Measurements from ENCODE around the gene HES5. TPM values are rescaled to one million over a fixed set of nuclear protein-coding genes. Genes with fewer than 3 reads are reported as not detected.

HES5 gene
- total and polyA plus RNA-seq, 10 of the 15 experiments (the other 5 are each of a cell fraction or from before 2014, with no cell fraction given) = 0.12 to 0.15 TPM; not detected in 8

DNA sequence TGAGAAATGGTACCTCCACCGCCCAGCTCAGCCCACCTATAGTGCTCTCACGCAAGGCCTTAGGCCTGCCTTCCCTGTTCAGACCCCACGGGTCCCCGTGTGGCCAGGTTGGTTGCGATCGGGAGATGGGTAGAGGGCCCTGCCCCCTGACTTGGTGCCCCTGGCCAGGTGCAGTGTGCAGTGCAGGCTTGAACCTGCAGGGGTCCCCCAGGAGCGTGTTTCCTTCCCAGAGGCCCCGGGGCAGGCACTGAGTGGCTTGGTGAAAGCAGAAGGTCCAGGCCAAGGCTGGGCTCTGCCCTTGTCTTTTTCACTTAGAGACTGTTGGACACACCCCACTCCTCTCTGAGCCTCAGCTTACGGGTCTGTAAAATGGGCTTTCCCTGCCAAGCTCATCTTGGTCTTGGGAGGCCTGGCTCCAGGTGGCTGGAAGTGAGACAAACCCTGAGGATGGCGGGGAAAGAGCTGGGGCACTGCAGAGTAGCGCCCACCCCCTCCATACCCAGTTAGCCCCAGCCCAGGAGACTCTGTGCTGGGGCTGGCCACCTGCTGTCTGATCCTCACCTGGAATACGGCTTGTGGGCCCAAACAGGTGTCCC lies 9.3 kb upstream of the HES5 start:
- no peak overlapping the region for H3K4me3 ChIP-seq
- in situ Hi-C loops (cut with MboI) = no loop called here
- peaks cover 7% of the 10 kb centered on the region; the same call in 1 of the 2 replicates for H3K4me1 ChIP-seq (ENCODE audit: control insufficient read depth, insufficient read depth, low read length)
- no peaks in the 10 kb centered on the region for H4K20me1 ChIP-seq (ENCODE audit: control insufficient read depth, insufficient read depth)
- ChIA-PET SMC1A (ENCODE audit: uncharacterized antibody, unreplicated experiment) (no interaction called here), RAD21 (ENCODE audit: unreplicated experiment) (no interaction called here), POLR2A (no interaction called here), CTCF (interaction anchor here (1.0 to 1.1 kb wide), 3 partner anchors 9 to 45 kb away, joined by 3 to 4 read pairs (median 4); partner anchors contain the start of gene PANK4)
- no peaks in the 10 kb centered on the region for H3K36me3 ChIP-seq (ENCODE audit: control insufficient read depth in 2 of 2, insufficient read depth in 2 of 2, low read length in 1 of 2)
- H3K79me2 ChIP-seq (ENCODE audit: control insufficient read depth, insufficient read depth, low read length) = no peaks in the 10 kb centered on the region
- no peaks in the 10 kb centered on the region; a peak in 1 of 4 replicates for H3K27me3 ChIP-seq (replicated peaks in 1 of 2; ENCODE audit: control insufficient read depth in 2 of 2, insufficient read depth in 2 of 2, low read length in 1 of 2)
- no TSS peak for BruUV-seq (replicated peaks)
- no peak overlapping the region for H3K27ac ChIP-seq (ENCODE audit: control insufficient read depth, insufficient read depth)
- H3K9ac ChIP-seq (ENCODE audit: control insufficient read depth, insufficient read depth, low read length) = no peak overlapping the region
- TF ChIP-seq ZBTB11 (CRISPR knock-in tag; IDR thresholded peaks at IDR 0.05) = no peak
- no peak for TF ChIP-seq ZNF592 (IDR thresholded peaks at IDR 0.05)
- TF ChIP-seq HCFC1 (IDR thresholded peaks at IDR 0.05; ENCODE audit: low read length) = no peak
- TF ChIP-seq RAD21 (IDR thresholded peaks at IDR 0.05; ENCODE audit: insufficient read depth, low read depth, low read length) = 0 out of 2 replicates have a peak, but pooled peaks have one; percentile 20
- TF ChIP-seq, protein P1, sequence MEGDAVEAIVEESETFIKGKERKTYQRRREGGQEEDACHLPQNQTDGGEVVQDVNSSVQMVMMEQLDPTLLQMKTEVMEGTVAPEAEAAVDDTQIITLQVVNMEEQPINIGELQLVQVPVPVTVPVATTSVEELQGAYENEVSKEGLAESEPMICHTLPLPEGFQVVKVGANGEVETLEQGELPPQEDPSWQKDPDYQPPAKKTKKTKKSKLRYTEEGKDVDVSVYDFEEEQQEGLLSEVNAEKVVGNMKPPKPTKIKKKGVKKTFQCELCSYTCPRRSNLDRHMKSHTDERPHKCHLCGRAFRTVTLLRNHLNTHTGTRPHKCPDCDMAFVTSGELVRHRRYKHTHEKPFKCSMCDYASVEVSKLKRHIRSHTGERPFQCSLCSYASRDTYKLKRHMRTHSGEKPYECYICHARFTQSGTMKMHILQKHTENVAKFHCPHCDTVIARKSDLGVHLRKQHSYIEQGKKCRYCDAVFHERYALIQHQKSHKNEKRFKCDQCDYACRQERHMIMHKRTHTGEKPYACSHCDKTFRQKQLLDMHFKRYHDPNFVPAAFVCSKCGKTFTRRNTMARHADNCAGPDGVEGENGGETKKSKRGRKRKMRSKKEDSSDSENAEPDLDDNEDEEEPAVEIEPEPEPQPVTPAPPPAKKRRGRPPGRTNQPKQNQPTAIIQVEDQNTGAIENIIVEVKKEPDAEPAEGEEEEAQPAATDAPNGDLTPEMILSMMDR (IDR thresholded peaks at IDR 0.05 in 2 of 3, conservative IDR thresholded peaks at IDR 0.05 in 1 of 3; ENCODE audit: control insufficient read depth in 2 of 3, extremely low read depth in 1 of 3, insufficient read depth in 1 of 3, low read depth in 3 of 3, low read length in 3 of 3) = peak in 2 of 3 experiments; percentile 30 to 53; a peak in 4 of 6 replicates
- TF ChIP-seq SMC3 (IDR thresholded peaks at IDR 0.05; ENCODE audit: borderline replicate concordance, low read length) = peak; percentile 3; the same call in 1 of the 2 replicates
- intact Hi-C loops (cut with micrococcal nuclease; ENCODE audit: unreplicated experiment) = no loop called here
- H2AFZ ChIP-seq (ENCODE audit: control insufficient read depth, low read depth, low read length) = no peak overlapping the region
- WGBS (ENCODE audit: insufficient coverage, insufficient replicate concordance, low lambda C conversion rate, missing lambda C conversion rate) = 24% methylated on average over 12 of the region's 12 CpGs
- H3K4me2 ChIP-seq (ENCODE audit: control insufficient read depth, insufficient read depth) = no peak overlapping the region
- H3K9me3 ChIP-seq (replicated peaks; ENCODE audit: control insufficient read depth, insufficient read depth, low read length) = no peaks in the 10 kb centered on the region
- ATAC-seq (peak; percentile 75), FAIRE-seq (no peak), DNase-seq (ENCODE audit: low read depth, low spot score) (no peak)
